ENCODE measurements around the gene CHMP1B.

CHMP1B gene

GRCh38 chr18:11902522-11903292, 51.5 kb downstream of the CHMP1B start:
- DNase-seq (ENCODE audit: low spot score): no peak

Data from cerebellar cortex (tissue), 1 donor.